Right renal pelvis (tissue), 4 donors: Measurements from ENCODE around the gene SREBF2. TPM values are rescaled to one million over a fixed set of nuclear protein-coding genes. Genes with fewer than 3 reads are reported as not detected.
A peak's percentile ranks its signal among the peaks of the same experiment; 100 is the strongest.
"Not testable (repeated sequence)": the region's sequence is repeated elsewhere in the genome, so short reads cannot be mapped to it uniquely, and the experiment has no call there.

ENCODE experiments used
- DNase-seq, 4 donors: peaks; one replicate each; pipeline ENCODE4 v3.0.0-alpha.2; 2013; ENCODE audit warnings: low read depth in 4 of 4, low spot score in 3 of 4, missing footprints in 1 of 4
- polyA plus RNA-seq, 4 donors: library from polyadenylated mRNA; unstranded; fragments of 120-200 nt; gene quantifications; one replicate each; pipeline ENCODE4 v1.2.1, GENCODE V29; 2013; ENCODE audit not compliant: insufficient read length in 4 of 4

Gene SREBF2
- polyA plus RNA-seq, 4 donors = 94.0 to 104 (median 101) TPM

- DNase-seq = no peak
These were observed 8.3 kb downstream of the SREBF2 start for GRCh38 chr22:41841085-41841712.

- DNase-seq = no peak
These were observed 10.4 kb downstream of the SREBF2 start for GRCh38 chr22:41842996-41843970.

DNA sequence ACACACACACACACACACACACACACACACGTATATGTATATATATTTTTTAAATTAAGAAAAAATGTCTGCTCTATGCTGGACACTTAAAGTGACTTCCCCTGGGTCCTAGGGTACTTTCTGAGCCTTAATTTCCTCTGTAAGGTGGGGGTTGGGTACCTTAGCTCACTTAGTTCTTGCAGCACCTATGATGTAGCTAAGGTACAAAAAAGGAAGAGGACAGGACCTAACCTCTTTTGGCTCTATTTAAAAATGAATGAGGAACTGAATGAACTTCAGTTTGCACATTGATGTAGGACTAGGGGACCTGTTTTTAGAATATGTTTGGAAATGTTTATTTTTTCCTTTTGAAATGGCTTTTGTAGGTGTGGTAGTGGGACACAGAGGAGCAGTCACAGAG is 11.1 kb downstream of the SREBF2 start:
- no peak for DNase-seq

- DNase-seq = no peak
These were observed 11.6 kb downstream of the SREBF2 start for GRCh38 chr22:41844513-41844912.

DNA sequence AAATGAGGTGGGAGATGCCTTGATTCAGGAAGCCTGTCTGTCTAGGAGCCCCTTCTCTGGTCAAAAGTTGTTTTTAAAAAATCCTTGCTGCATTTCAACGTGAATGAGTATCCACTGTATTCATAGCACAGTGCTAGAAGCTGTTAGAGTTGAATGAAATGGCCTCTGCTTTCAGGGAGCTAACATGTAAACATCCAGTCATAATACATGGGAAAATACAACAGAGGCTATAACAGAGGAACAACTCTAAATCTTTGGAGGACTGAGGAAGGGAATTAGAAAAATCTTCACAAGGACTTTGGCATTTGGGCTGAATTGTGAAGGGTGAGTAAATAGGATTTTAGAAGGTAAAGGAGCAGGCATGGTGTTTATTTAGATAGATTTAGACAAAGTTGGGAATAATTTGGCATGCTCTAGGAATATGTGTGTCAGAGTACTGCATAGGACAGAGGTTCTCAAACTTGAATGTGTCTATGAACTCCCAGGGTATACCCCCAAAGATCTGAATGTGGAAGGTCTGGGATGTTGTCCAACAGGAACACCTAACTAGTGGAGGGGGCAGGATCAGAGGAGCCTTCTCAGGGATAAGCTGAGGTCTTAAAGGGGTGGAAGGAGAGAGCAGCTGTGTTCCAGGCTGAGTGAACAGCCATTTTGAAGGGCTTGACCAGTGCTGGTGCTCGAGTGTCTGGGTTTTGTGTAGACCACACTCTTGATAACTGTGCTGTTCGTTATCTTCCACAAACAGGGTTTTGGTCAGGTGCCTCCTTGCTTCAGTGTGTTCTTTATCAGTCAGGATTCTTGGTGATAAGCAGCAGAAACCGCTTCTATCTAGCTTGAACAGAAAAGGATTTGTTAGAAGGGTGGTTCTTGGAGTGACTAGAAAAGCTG is 12.7 kb downstream of the SREBF2 start:
- no peak for DNase-seq

DNA sequence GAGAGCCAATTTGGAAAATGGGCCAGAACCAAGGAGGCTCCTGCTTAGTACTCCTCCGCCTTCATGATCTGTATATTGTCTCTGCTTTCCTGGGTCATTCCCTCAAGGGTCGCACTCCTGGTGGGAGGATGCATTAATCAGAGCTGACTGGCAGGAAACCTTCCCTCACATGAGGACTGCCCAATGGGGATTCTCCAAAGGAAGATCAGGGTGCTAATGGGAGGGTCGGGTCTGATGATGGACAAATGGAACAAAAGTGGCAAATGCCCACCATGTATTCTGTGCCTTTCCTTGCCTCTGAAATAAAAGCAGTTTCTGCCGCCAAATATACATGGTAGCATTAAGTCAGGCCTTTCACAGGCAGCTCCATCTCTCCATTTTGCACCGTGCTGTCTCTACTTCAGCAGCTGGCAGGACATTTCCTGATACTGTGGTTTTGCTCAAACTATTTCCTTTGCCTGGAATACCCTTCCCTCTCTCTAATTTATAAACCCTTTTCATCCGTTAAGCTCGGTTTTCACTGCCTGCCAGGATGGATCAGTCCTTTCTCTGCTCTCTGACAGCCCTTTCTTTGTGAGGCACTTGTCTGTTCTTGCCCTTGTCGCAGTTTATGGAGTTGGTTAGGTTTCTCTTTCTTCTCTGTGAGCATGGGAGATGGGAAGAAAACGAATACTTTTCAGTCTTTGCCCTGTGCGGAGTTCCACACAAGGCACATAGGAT is 13.5 kb downstream of the SREBF2 start:
- no peak for DNase-seq

- DNase-seq = no peak
These were observed 14.4 kb downstream of the SREBF2 start for GRCh38 chr22:41847300-41847699.

DNA sequence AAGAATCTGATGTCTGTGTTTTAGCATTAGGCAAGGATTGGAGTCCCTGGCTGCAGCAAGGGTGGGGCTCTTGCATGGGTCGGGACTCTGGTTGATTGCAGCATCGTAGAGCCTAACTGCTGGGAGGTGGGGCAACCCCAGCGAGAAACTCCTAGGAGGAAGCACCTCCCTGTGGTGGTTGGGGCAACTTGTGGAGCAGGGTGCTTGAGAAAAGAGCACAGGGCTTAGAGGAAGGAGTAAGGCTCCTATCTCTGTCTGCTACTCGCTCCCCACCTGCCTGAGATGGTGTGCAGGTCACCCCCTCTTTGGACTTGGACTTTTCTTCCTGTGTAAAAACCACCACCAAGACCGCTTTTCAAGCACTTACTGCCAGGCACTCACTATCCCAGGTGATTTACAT is 15.6 kb downstream of the SREBF2 start:
- no peak for DNase-seq

DNA sequence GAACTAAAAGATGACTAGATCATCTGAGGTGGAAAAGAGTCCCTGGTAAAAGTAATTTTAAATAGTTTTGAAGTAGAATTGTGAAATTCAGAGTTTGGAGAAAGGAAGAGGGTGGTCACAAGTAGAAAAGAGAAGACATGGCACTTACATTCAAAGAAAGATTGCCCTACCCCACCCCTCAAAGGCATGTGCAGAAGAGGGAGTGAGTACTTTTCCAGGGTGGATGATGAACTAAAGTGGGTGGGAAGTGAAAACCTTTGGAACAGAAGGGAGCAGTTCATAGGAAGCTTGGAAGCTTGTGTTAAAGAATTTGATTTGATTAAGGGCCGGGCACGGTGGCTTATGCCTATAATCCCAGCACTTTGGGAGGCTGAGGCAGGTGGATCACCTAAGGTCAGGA is 23.6 kb downstream of the SREBF2 start:
- no peak for DNase-seq

- DNase-seq = no peak
These were observed 24.4 kb downstream of the SREBF2 start for GRCh38 chr22:41857155-41857859.

DNA sequence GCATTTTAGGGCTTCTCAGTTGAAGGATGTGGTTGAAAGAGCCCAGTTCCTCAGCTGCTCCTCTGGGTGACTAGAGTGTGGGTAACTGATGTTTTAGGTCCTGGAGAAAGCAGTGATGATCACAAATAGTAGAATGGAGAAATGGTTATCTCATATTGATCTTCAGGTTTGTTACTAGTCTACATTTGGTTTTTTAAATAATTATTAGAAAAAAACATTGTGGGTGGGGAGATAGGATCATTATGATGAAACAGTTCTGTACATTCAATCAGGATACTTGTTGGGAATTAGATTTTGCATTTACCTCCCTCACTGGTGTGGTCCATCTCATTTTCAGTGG is 24.9 kb downstream of the SREBF2 start:
- DNase-seq = no peak

DNA sequence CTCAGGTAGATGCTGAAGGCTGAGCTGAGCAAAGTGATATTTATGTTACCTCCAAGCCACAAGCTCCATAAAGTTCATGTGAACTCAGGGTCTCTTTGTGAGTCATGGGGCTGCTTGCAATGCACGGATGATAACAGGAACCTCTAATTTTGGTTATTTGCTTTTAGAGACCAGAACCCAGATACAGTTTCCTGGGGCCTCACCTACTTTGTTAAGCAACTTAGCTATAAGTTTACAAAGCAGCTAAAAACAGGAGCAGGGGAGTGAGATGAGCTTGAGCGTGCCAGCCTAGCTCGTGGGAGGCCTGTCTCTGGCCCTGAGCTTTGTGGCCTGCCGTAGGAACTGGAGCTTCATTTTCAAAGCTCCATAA is 29.2 kb downstream of the SREBF2 start:
- peak in 1 of 4 donors; percentile 38 for DNase-seq

GRCh38 chr22:41862530-41863266 is 29.8 kb downstream of the SREBF2 start:
- DNase-seq = no peak

- no peak for DNase-seq
These were observed 30.6 kb downstream of the SREBF2 start for GRCh38 chr22:41863472-41863871.

- DNase-seq = no peak
These were observed 35.7 kb downstream of the SREBF2 start for GRCh38 chr22:41868556-41868955.

DNA sequence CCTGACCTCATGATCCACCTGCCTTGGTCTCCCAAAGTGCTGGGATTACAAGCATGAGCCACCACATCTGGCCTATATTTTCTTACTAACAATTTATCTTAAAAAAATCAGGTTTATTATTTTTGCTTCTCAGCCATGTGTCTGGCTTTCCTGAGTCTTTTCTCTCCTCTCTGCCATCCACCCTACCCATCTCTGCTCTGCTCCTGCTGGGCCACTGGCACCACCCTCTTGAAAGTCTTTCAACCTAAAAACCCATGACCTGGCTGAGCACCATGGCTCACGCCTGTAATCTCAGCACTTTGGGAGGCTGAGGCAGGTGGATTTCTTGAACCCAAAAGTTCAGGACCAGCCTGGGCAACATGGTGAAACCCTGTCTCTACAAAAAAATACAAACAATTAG is 37.2 kb downstream of the SREBF2 start:
- DNase-seq = not testable (repeated sequence)

DNA sequence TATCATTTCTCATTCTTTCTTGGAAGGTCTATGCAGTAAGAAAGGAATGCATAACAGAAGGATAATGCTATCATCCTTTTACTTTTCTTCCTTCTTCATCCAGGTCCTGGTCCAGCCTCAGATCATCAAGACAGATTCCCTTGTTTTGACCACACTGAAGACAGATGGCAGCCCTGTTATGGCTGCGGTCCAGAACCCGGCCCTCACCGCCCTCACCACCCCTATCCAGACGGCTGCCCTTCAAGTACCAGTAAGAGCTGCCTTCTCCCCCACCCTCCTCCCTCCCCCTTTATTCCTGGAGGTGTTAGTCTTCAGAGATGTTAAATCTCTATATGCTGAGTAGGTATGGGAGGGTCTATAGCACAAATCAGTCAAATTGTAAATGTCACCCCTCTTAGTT is 37.9 kb downstream of the SREBF2 start:
- no peak for DNase-seq

DNA sequence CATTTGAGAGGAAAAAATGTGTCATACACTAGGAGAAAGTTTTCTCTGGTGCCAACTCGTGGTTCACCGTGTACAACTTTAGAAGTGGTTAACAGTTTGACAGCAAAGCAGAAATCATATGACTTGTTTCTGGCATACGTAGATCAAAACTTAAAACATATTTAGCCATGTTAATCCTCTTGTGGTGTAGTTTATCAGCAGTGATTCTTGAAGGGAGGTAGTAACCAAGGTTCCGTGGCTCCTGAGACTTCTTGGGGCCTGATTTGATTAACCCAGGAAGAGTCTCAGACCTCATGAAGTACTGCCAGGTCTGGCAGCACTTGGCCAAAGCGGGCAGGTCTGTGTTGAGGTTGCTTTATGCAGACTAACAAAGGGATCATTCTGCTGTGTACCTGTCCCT is 40.5 kb downstream of the SREBF2 start:
- DNase-seq = no peak

- no peak for DNase-seq
These were observed 41.2 kb downstream of the SREBF2 start for GRCh38 chr22:41874090-41874489.
